Measurements from ENCODE around the gene NFIX. TPM values are rescaled to one million over a fixed set of nuclear protein-coding genes. Genes with fewer than 3 reads are reported as not detected.

Gene NFIX
- total and polyA plus RNA-seq, 5 donors = 67.4 to 168 (median 146) TPM

DNA sequence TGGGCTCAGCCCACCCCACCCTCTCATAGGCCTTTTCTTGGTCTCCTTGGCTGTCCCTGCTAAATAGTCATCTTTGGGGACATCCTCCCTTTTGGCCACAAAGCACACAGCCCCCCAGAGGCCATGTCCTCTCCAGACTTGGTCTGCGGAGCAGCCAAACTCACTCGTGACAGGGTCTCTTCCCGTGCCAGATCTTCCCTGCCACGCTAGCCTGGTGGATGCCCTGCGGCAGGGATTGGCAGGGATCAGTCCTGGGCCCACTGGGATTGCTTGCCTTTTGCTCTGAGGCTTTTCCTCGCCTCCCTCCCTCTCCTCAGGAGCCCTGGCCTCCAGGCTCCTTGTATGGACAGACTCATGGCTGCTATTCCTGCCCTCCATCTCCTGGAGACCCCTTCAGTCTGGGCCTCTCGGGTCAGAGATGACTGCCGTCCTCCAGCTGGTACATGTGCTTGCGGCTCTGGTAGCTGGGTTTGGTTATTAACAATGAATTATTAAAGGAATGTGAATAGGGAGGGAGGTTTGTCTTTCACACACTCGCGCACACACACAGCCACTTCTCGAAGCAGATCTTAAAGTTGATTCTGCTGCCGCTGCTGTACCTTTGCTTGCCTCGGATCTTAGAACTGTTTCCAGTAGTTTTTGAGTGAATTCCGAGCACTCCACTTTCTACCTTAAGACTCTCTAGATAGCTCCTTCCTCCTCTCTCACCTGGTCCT lies 45.1 kb downstream of the NFIX start:
- peak overlapping the region; percentile 66 for H3K27ac ChIP-seq (ENCODE audit: low read length)
- intact Hi-C loops (cut with DNase I) = no loop called here
- no peak for ATAC-seq
- H3K4me1 ChIP-seq (ENCODE audit: control insufficient read depth, insufficient read depth, low read length) = peaks cover 59% of the 10 kb centered on the region
- H3K27me3 ChIP-seq (ENCODE audit: control insufficient read depth, insufficient read depth) = no peaks in the 10 kb centered on the region
- H3K4me3 ChIP-seq (ENCODE audit: low read length) = no peak overlapping the region
- H3K9me3 ChIP-seq (ENCODE audit: control insufficient read depth, low read length) = no peaks in the 10 kb centered on the region
- peak in 1 of 3 donors; percentile 34 for DNase-seq
- WGBS = 60% methylated on average over 15 of the region's 15 CpGs

DNA sequence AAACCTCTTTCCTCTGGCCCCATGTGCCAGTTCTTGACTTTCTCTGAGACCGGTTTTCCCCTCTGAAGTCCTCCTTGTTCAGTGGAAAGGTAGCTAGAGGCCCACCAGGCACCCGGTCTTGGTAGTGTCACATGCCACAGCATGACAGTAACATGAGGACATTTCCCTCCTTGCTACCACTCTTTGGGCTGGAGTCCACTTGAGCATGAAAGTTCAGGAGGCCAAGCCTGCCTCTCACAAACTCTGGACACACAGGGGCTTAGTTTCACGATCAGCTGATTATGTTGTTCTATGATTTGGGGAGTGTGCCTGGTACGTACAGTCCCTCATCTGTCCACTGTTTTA lies 45.6 kb downstream of the NFIX start:
- peaks cover 58% of the 10 kb centered on the region for H3K4me1 ChIP-seq (ENCODE audit: control insufficient read depth, insufficient read depth, low read length)
- DNase-seq (peak in 1 of 3 donors; percentile 38), ATAC-seq (no peak)
- peak overlapping the region; percentile 66 for H3K27ac ChIP-seq (ENCODE audit: low read length)
- intact Hi-C loops (cut with DNase I) = no loop called here
- no peaks in the 10 kb centered on the region for H3K9me3 ChIP-seq (ENCODE audit: control insufficient read depth, low read length)
- no peak overlapping the region for H3K4me3 ChIP-seq (ENCODE audit: low read length)
- 52% methylated on average over 4 of the region's 4 CpGs for WGBS
- H3K27me3 ChIP-seq (ENCODE audit: control insufficient read depth, insufficient read depth) = no peaks in the 10 kb centered on the region

DNA sequence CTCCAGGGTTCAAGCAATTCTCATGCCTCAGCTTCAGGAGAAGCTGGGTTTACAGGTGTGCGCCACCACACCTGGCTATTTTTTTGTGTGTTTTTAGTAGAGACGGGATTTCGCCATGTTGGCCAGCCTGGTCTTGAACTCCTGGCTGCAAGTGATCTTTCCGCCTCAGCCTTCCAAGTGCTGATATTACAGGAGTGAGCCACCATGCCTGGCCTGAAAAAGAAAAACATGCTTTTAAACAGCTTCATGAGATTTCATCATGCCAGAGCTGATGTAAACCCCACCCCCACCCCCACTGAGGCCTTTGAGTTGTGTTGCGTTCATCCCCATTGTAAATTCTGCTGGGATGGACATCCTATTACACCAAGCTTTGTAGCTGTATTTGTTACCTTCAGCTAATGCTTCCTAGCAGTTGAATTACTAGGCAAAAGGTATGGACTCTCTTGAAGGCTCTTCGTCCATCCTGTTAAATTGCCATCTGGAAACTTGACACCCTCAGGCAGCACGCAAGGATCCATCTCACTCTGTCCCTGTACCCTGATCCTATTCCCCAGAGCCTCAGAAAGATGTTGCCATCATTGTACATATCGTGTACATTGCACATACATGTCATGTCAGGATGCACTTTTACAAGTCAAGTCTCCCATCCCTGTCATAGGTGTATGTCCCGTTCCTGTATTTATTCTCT lies 47.3 kb downstream of the NFIX start:
- DNase-seq (peak in 1 of 3 donors; percentile 39), ATAC-seq (no peak)
- WGBS = 74% methylated on average over 9 of the region's 9 CpGs
- Histone ChIP-seq H3K4me1 (ENCODE audit: control insufficient read depth, insufficient read depth, low read length) (peaks cover 43% of the 10 kb centered on the region), H3K27ac (ENCODE audit: low read length) (peak overlapping the region; percentile 3), H3K27me3 (ENCODE audit: control insufficient read depth, insufficient read depth) (no peaks in the 10 kb centered on the region), H3K4me3 (ENCODE audit: low read length) (no peak overlapping the region), H3K9me3 (ENCODE audit: control insufficient read depth, low read length) (no peaks in the 10 kb centered on the region)
- intact Hi-C loops (cut with DNase I) = no loop called here

DNA sequence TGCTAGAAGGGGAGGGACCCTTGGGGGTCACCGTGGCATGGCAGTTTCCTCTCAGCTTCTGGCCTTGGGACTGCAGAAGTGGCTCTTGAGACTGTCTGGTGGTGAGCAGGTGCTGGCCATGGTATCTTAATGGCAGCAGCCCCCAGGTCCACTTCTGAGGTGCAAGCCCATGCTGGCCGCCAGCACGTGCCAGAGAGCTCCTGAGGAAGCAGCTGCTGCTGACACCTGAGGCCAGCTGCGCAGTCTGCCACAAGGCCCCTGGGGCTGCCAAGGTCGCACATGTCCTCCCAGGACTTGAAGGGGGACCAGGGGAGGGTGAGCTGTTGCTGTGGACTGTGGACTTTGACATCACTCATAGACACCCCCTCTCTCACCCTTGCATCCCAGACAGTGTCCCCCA lies 48.0 kb downstream of the NFIX start:
- Histone ChIP-seq H3K4me1 (ENCODE audit: control insufficient read depth, insufficient read depth, low read length) (peaks cover 39% of the 10 kb centered on the region), H3K4me3 (ENCODE audit: low read length) (no peak overlapping the region), H3K9me3 (ENCODE audit: control insufficient read depth, low read length) (no peaks in the 10 kb centered on the region), H3K27me3 (ENCODE audit: control insufficient read depth, insufficient read depth) (no peaks in the 10 kb centered on the region), H3K27ac (ENCODE audit: low read length) (no peak overlapping the region)
- intact Hi-C loops (cut with DNase I) = no loop called here
- ATAC-seq = no peak
- peak in 2 of 3 donors; percentile 13 to 40 for DNase-seq
- WGBS = 48% methylated on average over 5 of the region's 5 CpGs

DNA sequence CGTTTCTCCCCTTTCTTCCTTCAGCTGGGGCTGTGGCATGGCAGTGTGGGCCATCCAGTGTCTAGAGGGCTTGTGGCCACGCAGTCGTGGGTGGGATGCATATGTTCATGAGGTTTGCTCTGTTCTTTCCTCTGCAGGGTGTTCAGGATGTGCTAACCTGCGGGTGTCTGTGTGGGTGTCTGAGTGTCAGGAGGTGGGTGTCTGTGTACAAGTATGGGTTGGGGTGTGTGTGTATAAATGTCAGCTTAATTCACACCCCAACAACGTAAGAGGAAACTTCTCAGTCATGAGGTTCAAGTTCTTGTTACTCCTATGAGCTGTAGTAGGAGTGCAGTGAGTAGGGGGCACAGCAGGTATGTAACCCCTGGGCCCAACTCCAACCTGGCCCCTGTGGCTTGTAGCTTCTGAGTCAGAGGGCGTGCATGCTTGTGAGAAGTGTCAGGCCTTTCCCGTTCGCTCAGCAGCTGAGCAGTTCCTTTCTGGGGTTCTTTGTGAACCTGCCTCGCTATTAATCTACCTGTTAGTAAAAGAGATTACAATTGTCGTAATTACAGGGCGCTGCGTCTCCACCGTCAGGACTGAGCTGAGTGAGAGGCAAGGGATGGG lies 49.1 kb downstream of the NFIX start:
- DNase-seq (peak in 1 of 3 donors; percentile 45), ATAC-seq (peak in 1 of 2 donors; percentile 7)
- H3K9me3 ChIP-seq (ENCODE audit: control insufficient read depth, low read length) = no peaks in the 10 kb centered on the region
- intact Hi-C loops (cut with DNase I) = no loop called here
- no peak overlapping the region for H3K4me3 ChIP-seq (ENCODE audit: low read length)
- H3K4me1 ChIP-seq (ENCODE audit: control insufficient read depth, insufficient read depth, low read length) = peaks cover 33% of the 10 kb centered on the region
- no peak overlapping the region for H3K27ac ChIP-seq (ENCODE audit: low read length)
- WGBS = 60% methylated on average over 13 of the region's 13 CpGs
- no peaks in the 10 kb centered on the region for H3K27me3 ChIP-seq (ENCODE audit: control insufficient read depth, insufficient read depth)

DNA sequence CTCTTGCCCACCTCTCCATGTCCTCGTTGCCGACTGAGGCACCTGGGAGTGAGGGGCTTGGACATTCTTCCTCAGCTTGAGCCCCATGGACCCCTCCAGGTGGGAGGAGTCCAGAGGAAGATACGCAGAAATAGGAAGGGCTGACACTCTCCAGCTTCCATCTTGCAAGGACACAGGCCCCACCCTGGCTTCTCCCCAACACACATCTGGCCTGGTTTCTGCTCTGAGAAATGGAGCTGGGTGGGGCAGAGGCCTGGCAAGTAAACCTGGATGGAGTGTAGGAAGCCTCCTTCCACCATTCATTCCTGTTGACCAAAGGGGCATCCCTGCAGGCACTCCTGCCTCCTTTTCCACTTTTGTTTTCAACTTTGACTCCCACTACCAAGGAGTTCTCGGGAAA lies 50.5 kb downstream of the NFIX start:
- Histone ChIP-seq H3K27ac (ENCODE audit: low read length) (no peak overlapping the region), H3K4me1 (ENCODE audit: control insufficient read depth, insufficient read depth, low read length) (peaks cover 23% of the 10 kb centered on the region), H3K27me3 (ENCODE audit: control insufficient read depth, insufficient read depth) (no peaks in the 10 kb centered on the region), H3K9me3 (ENCODE audit: control insufficient read depth, low read length) (no peaks in the 10 kb centered on the region), H3K4me3 (ENCODE audit: low read length) (no peak overlapping the region)
- ATAC-seq = peak in 1 of 2 donors; percentile 27
- DNase-seq = peak in 1 of 3 donors; percentile 82
- WGBS = 85% methylated on average over 4 of the region's 4 CpGs
- intact Hi-C loops (cut with DNase I) = no loop called here

DNA sequence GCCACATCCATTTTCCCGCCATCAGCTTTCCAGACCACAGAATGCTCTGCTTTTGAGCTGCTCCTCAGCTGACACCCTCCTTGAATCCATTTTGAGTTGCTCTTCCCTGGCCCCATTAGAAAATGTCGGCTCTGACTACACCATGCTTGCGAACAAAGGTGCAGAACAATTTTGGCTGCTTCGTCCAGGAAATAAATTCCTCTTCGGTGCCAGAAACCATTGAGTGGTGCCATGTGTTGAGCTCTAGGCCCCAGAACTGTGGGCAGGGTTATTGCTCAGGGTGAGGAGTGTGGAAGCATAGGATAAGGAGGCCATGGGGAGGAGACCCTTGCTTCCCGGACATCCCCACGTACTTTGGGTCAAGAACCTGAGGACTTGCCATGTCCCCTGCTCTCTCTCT lies 52.1 kb downstream of the NFIX start:
- H3K27ac ChIP-seq (ENCODE audit: low read length) = no peak overlapping the region
- H3K27me3 ChIP-seq (ENCODE audit: control insufficient read depth, insufficient read depth) = no peaks in the 10 kb centered on the region
- ATAC-seq (no peak), DNase-seq (no peak)
- WGBS = 78% methylated on average over 7 of the region's 7 CpGs
- H3K4me1 ChIP-seq (ENCODE audit: control insufficient read depth, insufficient read depth, low read length) = peaks cover 32% of the 10 kb centered on the region
- H3K4me3 ChIP-seq (ENCODE audit: low read length) = no peak overlapping the region
- no peaks in the 10 kb centered on the region for H3K9me3 ChIP-seq (ENCODE audit: control insufficient read depth, low read length)
- intact Hi-C loops (cut with DNase I) = no loop called here

DNA sequence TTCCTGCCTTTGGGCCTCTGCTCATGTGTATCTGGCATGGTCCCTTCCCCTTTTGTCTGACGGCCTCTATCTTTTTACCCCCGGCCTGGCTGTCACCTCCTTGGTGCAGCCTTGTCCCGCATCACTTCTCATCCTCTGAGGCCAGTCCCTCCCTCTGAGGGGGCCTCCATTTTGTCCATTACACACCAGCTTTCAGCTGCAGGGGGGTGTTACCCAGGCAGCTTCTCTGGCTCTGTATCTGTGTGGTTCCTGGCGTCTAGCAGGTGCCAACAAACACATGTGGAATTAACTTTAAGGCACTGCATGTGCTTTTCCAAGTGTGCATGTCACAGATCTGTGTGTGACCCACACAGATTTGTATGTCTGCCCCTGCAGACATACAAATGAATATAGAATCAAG lies 55.0 kb downstream of the NFIX start:
- Histone ChIP-seq H3K4me1 (ENCODE audit: control insufficient read depth, insufficient read depth, low read length) (peaks cover 39% of the 10 kb centered on the region), H3K27ac (ENCODE audit: low read length) (no peak overlapping the region), H3K4me3 (ENCODE audit: low read length) (no peak overlapping the region), H3K27me3 (ENCODE audit: control insufficient read depth, insufficient read depth) (no peaks in the 10 kb centered on the region), H3K9me3 (ENCODE audit: control insufficient read depth, low read length) (no peaks in the 10 kb centered on the region)
- peak in 1 of 3 donors; percentile 6 for DNase-seq
- ATAC-seq = no peak
- intact Hi-C loops (cut with DNase I) = no loop called here
- WGBS = 32% methylated on average over 4 of the region's 4 CpGs

DNA sequence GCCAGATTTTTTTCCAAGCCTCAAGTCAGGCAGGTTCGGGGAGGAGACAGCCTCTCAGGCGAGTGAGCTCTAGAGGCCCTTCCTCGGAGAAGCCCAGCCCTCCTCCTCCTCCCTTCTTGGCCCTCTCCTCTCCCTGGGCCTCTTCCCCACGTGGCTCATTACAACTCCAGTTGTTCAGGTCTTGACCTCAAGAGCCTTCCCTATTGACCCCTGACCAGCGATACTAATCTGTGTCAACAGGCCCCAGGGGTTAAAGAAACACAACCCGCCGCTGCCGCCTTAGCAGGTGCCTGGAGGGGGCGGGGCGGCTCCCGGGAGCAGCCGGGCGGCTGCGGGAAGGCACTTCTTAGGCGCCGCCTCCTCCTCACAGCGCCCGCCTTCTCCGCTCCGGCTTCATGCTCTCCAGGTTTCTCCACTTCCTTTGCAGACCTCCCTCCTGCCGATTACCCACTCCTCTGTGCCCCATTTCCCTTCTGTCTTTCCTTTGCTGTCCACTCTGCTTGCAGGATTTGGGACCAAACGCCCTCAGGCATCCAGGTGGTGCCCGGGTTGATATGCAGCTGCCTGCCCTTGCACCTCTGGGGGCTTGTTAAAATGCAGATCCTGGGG lies 56.4 kb downstream of the NFIX start:
- 3% methylated on average over 23 of the region's 23 CpGs for WGBS
- no peaks in the 10 kb centered on the region for H3K27me3 ChIP-seq (ENCODE audit: control insufficient read depth, insufficient read depth)
- peak overlapping the region; percentile 97 for H3K27ac ChIP-seq (ENCODE audit: low read length)
- intact Hi-C loops (cut with DNase I) = no loop called here
- no peak overlapping the region for H3K4me3 ChIP-seq (ENCODE audit: low read length)
- DNase-seq (peak in 2 of 3 donors; percentile 82 to 88), ATAC-seq (peak; percentile 9 to 12)
- no peaks in the 10 kb centered on the region for H3K9me3 ChIP-seq (ENCODE audit: control insufficient read depth, low read length)
- peaks cover 48% of the 10 kb centered on the region for H3K4me1 ChIP-seq (ENCODE audit: control insufficient read depth, insufficient read depth, low read length)

DNA sequence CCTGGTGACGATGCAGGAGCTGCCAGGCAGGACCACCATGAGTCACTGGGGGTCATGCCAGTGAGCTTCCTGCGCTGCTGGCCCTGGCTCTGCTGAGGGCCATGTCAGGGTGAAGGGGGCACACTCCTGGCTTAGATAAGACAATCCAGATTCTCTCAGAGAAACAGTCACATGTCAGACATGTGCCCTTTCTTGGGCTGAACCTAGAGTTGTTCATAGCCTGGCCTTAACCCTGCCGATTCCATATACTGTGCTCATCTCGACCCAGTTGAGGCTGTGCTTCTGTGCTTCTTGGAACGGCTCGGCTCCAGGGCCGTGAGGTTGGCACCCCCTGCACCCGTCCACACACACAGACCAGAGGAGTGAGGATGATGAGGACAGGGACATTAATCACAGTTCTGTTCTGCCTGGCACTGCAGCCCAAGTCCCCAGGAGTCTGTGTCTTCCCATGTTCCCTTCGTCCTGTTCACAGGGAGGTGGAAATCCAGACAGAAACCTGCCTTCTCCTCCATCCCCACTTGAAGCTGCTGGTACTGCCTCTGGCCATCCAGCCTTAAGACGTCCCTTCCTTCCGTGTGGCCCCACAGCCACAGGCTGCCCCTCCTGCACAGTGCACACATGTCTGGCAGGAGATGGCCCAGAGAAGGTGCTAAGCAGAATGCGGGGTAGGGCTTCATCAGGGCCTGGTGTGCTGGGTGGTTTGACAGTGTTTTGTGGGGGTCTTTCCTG lies 57.3 kb downstream of the NFIX start:
- Histone ChIP-seq H3K27ac (ENCODE audit: low read length) (peak overlapping the region; percentile 97), H3K4me3 (ENCODE audit: low read length) (no peak overlapping the region), H3K9me3 (ENCODE audit: control insufficient read depth, low read length) (no peaks in the 10 kb centered on the region), H3K4me1 (ENCODE audit: control insufficient read depth, insufficient read depth, low read length) (peaks cover 55% of the 10 kb centered on the region), H3K27me3 (ENCODE audit: control insufficient read depth, insufficient read depth) (no peaks in the 10 kb centered on the region)
- 46% methylated on average over 12 of the region's 12 CpGs for WGBS
- peak in 1 of 3 donors; percentile 44 for DNase-seq
- intact Hi-C loops (cut with DNase I) = no loop called here
- no peak for ATAC-seq

All from right cardiac atrium (tissue), 5 donors.